GM18502 (cell line): ENCODE results near the gene PRR15L.

Source experiments
- ATAC-seq: cut with Tn5 transposase; IDR thresholded peaks from one replicate; pipeline ENCODE4 v1.9.1; 2021; ENCODE audit warnings: mild to moderate bottlenecking; ENCODE audit not compliant: unreplicated experiment, poor library complexity

PRR15L gene

GRCh38 chr17:47964856-47965255 lies 7.2 kb upstream of the PRR15L start:
- ATAC-seq, result no peak

- ATAC-seq, result no peak
Measured at GRCh38 chr17:47962901-47963300, 5.2 kb upstream of the PRR15L start.

GRCh38 chr17:47961406-47961805 lies 3.7 kb upstream of the PRR15L start:
- no peak for ATAC-seq

- no peak for ATAC-seq
Measured at GRCh38 chr17:47959825-47960655, 2.4 kb upstream of the PRR15L start.

GRCh38 chr17:47956791-47957590 lies 692 bp downstream of the PRR15L start:
- ATAC-seq, result no peak

GRCh38 chr17:47955497-47956461 lies 1.9 kb downstream of the PRR15L start:
- ATAC-seq, result no peak

- ATAC-seq, result no peak
Measured at GRCh38 chr17:47953909-47954308, 3.8 kb downstream of the PRR15L start.

GRCh38 chr17:47952171-47953021 lies 5.3 kb downstream of the PRR15L start:
- ATAC-seq, result no peak

- ATAC-seq, result no peak
Measured at GRCh38 chr17:47950448-47950847, 7.2 kb downstream of the PRR15L start.

GRCh38 chr17:47949946-47950345 lies 7.7 kb downstream of the PRR15L start:
- no peak for ATAC-seq

GRCh38 chr17:47949197-47949759 lies 8.4 kb downstream of the PRR15L start:
- ATAC-seq, result no peak

GRCh38 chr17:47948706-47949196 lies 8.9 kb downstream of the PRR15L start:
- ATAC-seq, result no peak

- ATAC-seq, result peak; percentile 67
Measured at GRCh38 chr17:47946929-47947397, 10.7 kb downstream of the PRR15L start.

- no peak for ATAC-seq
Measured at GRCh38 chr17:47946516-47946915, 11.2 kb downstream of the PRR15L start.

- ATAC-seq, result no peak
Measured at GRCh38 chr17:47945529-47946508, 11.9 kb downstream of the PRR15L start.

GRCh38 chr17:47945080-47945479 lies 12.6 kb downstream of the PRR15L start:
- ATAC-seq, result no peak

- ATAC-seq, result no peak
Measured at GRCh38 chr17:47942568-47942967, 15.1 kb downstream of the PRR15L start.

GRCh38 chr17:47942096-47942510 lies 15.6 kb downstream of the PRR15L start:
- no peak for ATAC-seq
